Measurements from ENCODE around the gene SDK2.

SDK2 gene

DNA sequence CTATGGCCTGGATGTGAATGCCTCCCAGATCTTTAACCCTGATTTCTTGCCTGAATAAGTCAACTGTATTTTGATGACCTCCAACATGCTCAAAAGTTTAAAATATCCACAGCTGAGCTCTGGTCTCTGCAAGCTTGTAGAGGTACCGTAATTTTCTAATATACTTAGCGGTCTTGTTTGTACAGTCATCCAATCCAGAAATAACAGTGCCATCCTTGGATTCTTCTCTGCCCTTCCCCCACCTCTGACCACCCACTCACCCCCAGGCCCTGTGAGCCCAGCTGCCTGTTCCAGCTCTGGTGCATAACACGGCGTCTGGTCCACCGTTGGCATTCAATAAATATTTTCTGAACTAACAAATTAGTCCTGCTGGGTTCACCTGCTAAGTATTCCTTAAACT, 113.1 kb downstream of the SDK2 start:
- DNase-seq: no peak

DNA sequence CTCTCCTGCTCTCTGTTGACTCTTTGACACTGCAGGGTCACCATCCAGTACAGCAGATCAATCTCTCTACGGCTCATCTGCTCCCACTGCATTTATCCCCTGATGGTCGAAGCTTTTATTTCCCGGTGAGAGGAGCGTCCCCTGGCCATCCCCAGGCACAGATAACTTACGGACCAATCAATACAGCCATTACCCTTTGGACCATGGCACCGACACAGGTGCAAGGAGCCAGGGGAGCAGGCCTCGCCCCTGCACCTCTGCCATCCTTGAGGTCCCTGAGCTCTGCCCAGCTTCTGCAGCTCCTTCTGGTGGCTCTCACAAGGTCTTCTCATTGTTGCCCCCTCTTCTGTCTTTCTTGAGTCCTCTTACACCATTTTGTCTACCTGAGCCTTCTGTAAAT, 115.6 kb downstream of the SDK2 start:
- DNase-seq: no peak

DNA sequence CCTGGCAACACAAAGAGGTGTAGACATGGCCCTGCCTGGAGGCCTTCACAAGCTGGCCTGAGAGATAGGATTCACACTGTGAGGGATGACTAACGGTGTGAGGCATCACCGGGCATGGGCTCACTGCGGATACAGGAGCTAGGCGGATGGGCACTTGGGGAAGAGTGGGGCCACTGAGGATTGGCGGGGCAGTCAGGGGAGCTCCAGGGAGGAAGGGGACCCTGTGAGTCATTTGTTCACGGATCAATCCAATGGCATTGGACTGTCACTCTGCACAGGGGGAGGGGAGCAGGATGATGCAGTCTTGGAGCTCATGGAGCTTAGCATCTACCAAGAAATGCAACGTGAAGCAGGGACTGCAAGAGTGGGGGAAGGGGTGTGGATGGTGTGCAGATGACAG, 117.3 kb downstream of the SDK2 start:
- no peak for DNase-seq

DNA sequence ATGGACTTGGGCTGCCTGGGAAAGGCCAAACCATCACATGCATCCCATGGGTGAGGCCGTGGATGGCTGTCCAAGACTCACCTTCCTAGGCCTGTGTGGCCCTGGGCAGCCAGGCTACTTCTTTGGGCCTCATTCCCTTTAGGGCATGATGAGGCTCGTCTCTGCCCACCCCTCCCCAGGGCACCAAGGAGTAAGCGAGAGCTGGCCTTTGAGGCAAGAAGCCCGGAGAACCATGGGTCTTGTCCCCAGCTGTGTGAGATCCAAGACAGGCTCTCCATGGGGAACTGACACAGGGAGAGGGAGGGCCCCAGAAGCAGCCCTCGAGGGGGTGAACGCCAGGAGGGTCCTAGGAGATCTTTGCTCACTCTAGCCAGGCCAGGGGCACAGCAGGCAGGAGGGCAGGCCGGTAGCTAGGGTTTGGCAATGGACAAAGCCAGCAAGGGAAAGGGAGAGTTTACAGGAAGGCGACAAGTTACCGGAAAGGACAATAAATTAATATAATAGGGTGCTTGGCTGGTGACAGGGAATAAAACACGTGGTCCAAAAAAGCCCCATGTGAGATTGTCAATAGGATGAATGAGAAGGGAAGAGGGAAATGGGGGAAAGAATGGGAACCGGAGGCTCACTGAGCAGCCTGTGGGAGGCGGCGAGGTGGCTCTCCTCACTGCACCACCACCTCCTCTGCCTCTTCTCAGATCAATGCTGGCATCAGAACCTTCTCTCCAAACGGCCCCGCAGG, 119.1 kb downstream of the SDK2 start:
- no peak for DNase-seq

DNA sequence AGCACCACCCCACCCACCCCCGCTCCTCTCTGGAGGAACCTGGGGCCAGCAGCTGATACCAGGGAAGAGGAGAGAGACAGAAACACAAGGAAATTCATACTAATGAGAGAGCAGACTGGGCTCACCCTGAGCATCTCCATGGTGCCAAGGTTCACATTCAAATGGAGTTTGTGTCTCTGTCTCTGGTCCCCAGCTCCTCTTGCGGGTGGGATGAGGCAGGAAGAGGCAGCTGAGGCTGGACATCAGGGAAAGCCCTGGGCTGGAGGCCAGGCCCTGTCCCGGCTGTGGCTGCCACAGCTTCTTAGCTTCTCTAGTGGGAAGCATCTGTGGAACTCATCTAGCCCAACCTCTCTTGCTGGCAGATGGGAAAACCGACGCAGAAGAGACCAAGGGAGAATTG, 121.5 kb downstream of the SDK2 start:
- no peak for DNase-seq

DNA sequence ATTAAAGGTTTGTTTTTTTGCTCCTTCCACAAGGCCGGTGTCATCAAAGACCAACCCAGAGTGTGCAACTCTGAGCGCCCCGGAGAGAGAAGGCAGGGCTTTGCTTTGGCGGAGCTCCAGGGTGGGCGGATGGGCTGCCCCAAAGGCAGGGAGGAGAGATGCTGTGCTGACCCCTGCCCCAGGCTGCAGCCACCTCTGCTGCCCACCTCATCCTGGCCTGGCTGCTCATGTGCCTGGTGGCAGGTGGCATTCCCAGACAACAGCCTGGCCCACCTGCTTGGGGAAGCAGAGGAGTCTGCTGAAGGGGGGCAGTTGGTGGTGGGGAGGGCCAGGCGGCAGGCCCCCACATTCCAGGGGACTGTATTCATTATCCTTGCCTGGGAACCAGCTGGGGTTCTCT, 122.1 kb downstream of the SDK2 start:
- no peak for DNase-seq

DNA sequence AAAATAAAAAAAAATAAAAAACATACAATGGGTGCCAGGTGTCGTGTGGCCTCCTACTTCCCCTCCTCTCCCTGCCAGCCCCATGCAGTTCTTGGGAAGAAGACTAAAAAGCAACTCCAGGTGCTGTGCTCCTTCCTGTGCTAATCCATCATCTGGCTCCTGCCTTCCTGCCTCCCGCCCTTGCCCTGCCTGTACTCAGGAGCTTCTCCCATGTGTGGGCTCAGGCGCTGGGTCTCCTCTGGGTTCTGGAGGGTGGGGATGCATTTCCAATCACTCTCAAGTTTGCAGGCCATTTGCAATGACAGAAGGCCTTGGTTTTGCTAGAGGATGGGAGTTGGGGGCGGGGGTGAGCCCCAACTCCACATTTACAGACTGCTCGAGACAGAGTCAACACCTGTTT, 122.9 kb downstream of the SDK2 start:
- DNase-seq: no peak

DNA sequence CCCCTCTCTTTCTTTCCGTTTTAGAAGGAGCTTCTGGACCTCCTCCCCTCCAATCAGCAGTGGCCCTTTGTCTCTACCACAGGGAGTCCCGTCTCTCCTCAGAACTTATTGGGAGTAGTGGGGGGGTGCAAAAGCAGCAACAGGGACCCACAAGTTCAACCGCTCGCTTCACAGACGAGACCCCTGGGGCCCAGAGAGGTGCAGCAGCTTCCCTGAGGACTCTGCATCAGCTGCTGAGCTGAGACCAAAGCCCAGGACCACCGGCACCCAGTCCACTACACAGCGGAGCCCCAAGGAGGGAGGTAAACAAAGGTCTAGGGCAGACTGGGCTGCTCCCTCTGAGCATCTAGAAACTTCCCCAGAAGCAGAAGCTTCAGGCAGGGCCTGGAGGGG, 123.9 kb downstream of the SDK2 start:
- no peak for DNase-seq

DNA sequence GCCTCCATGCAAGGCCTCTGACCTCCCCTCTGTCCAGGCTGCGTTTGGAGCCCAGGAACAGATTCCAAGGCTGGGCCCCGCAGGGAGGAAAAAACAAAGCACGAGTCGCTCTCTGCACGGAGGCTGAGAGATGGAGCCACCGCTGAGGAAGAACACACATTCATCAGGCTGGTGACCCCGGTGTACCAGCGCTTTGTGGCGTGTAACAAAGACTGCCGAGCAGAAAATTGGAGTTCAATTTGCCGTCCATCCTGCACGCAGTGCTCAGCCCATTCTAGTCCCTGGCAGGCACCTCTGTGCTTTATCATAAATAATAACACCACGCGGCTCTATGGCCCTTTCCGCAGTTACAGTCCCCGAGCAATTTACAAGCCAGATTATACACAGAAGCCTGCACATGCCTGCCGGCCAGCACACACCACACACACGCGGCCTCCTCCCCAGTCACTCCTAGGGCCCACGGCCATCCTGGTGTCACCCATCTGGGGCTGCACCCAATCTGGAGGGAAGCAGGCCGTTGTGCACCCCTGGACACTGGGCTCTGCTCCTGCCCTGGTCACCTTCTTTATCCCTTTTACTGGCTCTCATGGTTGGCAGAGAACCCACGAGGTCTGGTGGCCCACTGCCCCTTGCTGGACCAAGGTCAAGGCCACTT, 124.4 kb downstream of the SDK2 start:
- DNase-seq: no peak

DNA sequence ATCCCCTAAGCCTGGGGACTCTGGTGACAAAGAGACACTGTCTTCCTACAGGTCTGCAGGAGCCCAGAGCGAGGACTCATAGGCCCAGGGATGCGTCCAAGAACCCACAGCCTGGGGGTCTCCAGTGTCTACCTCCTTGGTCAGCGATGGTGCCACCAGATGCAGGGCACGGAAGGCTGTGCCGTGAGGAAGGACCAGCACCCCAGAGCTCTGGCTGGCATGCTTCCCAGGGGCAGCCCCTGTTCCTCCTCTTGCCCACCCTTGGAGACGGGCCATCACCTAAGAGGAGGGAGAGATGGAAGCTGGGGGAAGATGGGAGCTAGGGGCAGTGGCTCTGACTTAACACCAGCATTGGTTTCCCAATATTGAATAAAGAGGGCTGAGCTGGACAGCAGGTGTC, 125.2 kb downstream of the SDK2 start:
- no peak for DNase-seq

DNA sequence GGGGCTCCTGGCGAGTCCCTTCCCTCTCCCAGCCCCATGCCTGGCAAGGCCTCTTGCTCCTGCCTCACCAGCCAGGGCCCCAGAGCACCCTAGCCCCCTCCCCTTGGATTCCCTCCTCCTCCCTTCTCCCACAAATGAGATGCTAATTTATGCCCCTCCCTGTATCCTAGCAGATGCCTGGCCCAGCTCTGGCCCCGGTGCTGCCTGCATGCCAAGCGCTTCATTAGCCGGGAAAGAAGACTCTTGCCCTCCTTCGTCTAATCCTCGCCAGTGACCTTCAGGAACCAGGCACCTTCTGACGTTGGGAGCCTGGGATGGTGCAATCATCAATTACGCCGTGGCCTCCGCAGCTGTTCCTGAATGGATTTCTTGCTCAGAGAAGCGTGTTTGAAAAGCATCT, 127.8 kb downstream of the SDK2 start:
- no peak for DNase-seq

DNA sequence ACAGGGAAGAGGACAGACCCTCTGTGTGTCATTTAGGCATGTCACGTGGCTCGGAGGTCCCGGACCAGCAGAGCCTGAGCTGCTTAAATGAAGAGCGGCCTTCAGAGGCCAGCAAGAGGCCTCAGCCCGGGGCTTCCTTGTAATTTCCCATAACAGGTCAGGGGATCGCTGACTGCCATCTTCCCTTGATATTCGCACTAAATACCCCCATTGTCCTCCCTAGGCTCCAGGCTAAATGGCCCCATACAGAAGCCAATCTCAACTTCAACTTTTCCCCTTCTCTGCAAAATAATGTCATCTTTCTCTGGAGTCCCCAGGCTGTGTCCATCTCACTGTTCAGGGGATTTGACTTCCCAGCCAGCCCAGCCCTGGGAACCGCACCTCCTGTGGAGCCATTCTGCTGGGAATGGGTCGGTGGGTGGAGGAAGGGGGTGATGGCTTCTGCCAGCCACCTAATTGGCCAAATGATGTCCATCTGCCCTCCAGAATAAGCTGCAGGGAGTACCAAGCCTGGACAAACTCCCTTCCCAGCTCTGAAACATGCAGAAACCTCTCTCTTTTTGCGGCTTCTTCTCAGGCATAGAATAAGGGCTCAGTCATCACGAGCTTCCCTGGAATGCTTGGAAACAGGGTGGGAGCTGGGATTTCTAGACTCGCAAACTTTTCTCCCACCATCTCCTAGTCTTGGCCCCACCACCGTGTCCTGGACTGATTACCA, 129.9 kb downstream of the SDK2 start:
- DNase-seq: no peak

DNA sequence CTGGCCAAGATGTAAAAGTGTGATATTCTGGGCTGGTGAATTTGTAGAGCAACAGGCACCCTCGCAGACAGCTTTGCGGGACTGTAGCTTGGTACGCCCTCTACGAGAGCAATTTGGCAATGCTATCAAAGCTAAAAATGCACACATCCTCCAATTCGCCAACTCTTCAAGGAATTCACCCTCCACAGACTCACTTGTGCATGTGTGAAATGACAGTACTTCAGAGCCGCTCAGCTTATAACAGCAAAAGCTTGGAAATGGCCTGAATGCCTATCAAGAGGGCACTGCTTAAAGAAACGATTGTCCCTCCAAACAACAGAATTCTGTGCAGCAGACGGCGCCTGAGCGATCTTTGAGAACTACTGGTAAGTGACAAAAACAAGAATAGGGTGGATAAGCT, 130.8 kb downstream of the SDK2 start:
- DNase-seq: no peak

DNA sequence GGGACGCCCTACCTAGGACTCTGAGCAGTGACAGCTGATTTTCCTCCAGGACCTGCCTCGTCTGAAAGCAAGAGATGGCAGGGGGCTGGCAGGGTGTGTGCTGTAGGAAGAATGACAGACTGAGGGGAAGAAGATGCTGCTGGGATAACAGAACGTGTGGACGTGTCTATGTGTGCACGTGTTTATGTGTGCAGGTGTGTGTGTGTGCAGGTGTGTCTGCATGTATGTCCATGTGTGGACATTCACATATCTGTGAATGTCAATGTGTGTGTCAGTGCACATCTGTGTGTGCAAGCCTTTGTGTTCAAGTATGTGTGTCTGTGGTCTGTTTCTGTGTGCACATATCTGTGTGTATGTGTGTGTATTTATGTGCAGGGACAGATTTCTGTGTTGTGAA, 132.5 kb downstream of the SDK2 start:
- no peak for DNase-seq

DNA sequence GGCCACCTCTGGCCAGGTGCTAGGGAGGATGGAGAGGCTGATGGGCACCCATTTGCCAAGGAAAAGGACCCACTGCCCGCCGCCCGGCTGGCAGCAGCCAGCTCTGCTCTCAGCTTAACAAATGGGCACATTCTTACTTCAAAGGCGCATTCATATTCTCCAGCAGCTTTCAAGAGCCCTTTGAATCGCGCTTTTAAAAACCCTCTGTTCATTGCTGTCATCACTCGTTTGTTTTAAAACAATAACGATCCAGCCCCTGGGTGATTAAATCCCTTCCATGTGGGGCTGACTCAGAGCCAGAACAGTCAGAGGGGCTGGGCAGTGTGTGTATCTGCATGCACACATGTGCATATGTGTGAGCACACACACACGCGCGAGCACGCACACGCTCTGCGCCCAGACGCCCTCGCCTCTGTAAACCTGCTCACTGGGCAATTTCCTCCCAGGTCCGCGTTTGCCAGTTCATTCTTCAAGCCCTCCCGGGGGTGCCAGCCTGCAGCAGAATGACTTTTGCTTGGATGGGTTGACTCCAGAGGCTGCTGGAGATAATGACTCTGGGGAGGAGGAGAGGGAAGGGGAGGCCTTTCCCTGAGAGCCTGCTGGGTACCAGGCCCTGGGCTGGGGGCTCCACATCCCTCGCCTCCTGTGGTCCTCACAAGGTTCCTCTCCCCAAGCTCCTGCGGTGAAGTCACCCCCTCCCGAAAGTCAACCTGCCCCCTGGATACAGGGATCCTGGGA, 133.1 kb downstream of the SDK2 start:
- DNase-seq: no peak

DNA sequence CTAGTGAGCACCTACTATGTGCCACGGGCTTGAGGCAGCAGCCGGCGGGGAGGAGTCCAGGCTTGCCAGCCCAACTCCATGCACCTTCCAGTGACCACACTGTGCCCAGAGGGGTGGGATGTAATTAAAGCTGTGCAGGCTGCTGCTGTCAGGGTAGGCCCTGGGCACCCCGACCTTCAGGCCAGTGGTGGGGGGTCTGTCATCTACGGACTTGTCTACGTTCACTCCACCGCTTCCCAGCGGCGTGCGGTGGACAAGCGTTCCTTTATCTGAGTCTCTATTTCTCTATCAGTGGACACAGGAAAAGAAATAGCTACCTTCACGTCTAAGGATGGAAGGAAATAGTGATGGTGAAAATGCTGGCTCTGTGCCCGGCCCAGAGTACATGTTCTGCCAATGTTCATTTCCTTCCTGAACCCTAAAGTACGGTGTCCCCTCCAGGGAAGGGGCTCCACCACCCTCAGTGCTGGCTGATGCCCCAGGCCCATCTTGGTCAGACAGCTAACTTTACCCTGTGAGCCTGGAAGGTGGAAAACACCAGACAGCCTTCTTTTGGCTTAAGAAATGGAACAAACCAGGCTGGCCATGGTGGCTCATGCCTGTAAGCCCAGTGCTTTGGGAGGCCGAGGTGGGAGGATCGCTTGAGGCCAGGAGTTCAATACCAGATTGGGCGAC, 135.2 kb downstream of the SDK2 start:
- DNase-seq: no peak

DNA sequence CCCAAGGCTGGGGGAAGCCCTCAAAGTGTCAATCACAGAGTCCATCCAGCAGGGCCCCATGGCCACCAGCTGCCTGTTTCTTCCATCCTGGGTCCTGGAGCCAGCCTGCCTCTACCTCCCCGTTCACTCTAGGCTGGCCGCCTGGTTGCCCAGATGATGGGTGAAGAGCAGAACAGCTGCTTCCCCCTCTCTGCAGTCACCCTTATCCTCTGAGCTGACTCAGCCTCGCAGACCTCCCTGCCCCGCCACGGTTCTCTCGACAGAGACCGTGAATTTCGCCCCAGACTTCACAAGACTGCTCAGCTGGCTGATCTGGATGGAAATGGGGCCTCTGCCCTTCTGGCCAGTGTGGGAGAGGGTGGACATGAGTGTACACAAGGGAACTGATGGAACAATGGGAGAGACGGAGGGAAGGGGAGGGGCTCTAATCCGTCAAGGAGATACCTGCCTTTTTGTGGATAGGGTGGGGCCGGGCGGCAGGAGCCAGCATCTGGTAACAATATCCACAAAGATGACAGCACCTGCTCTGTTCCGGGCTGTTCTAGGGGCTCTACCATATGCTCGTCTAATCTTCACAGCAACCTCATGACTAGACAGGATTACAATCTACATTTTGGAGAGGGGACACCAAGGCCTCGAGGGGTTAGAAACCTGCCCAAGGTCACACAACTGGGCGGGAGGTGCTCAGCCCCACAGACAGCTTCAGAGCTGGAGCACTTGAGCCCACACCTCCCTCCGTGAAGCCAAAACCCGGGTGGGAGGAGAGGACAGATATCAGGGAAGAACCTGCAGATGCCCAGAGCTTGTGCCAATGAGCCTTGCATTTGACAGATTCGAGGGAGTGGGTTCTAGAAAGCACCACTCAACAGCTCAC, 136.0 kb downstream of the SDK2 start:
- no peak for DNase-seq

DNA sequence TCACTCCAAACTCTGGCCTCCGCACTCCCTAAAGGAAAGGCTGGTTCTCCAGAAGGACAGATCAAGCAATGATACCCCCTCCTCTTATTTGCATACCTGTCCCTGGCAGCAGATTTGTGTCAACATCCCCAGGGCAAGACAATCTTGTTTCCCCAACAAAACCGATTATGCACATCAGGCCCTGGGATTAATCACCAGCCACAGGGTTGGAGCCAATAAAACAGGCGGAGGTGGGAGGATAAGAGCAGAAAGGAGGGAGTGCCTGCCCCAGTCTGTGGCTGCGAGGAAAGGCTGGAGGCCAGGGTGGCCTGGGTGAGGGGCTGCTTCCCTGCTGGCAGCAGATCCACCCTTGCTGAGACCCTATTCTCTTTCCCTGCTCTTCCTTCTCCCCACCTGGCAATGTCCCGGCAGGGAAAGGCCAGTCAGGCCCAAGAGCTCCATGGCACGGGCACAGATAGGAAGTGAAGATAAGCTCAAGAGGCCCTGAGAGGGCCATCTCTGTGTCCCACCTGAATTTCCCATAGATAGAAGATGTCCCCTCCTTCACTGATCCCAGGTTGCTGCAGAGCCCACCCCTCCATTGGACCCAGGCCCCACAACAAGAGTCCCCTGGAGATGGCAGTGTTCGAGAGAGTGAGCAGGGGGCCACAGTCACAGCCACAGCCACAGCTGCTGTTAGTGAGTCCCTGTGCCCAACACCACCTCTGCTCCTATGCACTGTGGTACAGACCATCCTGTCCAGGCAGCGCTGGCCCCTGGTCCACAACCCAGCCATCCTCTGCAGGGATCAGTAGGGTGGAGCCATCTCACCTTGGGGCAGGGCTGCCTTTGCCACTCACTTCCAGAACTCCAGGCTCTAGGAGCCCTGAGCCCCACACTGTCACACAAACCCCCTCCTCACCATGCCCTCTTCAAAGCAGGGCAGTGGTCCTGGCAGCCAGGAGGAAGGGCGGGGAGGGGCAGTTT, 137.5 kb downstream of the SDK2 start:
- DNase-seq: no peak

DNA sequence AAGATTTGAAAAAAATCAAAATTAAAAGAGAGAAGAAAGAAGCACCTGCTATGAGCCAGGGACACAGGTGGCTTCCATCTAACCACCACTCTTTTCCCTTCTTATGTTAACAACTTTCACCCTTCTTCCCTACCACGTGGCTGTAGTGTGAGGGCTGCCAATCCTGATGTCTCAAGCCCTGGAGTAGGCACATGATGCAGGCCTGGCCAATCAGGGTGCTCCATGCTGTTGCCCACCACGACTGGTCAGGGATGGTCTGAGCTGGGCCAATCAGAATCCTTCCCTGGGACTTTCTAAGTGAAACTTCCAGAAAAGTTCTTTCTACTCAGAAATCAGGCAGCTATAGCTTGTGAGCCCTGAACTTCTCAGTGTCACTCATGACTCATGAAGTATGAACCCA, 140.7 kb downstream of the SDK2 start:
- no peak for DNase-seq

DNA sequence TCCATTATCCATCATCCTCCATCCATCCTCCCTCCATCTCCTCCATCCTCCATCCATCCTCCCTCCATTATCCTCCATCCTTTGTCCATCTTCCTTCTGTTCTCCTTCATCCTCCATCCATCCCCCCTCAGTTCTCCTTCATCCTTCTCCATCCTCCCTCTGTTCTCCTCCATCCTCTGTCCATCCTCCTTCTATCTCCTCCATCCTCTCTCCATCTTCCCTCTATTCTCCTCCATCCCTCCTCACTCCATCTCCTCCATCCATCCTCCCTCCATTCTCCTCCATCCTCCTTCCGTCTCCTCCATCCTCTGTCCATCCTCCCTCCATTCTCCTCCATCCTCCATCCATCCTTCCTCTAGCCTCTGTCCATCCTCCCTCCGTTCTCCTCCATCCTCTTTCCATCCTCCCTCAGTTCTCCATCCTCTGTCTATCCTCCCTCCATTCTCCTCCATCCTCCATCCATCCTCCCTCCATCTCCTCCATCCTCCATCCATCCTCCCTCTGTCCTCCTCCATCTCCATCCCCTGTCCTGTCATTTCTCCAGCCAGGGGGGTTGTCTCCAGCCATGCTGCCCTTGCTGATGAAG, 143.7 kb downstream of the SDK2 start:
- no peak for DNase-seq

Measured in DMS53 (cell line).